Endodermal cell (in vitro differentiated cells): ENCODE data around the gene CHAF1A. TPM values are rescaled to one million over a fixed set of nuclear protein-coding genes. Genes with fewer than 3 reads are reported as not detected.

Source experiments
- DNase-seq: peaks from one replicate; pipeline ENCODE4 v3.0.0-alpha.2; 2017
- H3K27ac ChIP-seq: 2 replicates; pipeline ENCODE4 v1.5.1; 2013; ENCODE audit warnings: mild to moderate bottlenecking, low read depth, low read length, moderate library complexity
- H3K27me3 ChIP-seq: 2 replicates; pipeline ENCODE4 v1.6.1; 2013; ENCODE audit warnings: mild to moderate bottlenecking, low read length, moderate library complexity; ENCODE audit not compliant: insufficient read depth, control insufficient read depth, poor library complexity, severe bottlenecking
- H3K36me3 ChIP-seq: 2 replicates; pipeline ENCODE4 v1.7.0; 2013; ENCODE audit warnings: mild to moderate bottlenecking, low read length, moderate library complexity; ENCODE audit not compliant: control insufficient read depth, insufficient read depth
- H3K4me1 ChIP-seq: one replicate; pipeline ENCODE4 v1.7.0; 2013; ENCODE audit warnings: low read length; ENCODE audit not compliant: control insufficient read depth, insufficient read depth
- H3K4me3 ChIP-seq: 2 replicates; pipeline ENCODE4 v1.5.1; 2013; ENCODE audit warnings: mild to moderate bottlenecking, low read length, moderate library complexity
- H3K9ac ChIP-seq: 2 replicates; pipeline ENCODE4 v1.6.1; 2013; ENCODE audit warnings: mild to moderate bottlenecking, low read length, moderate library complexity; ENCODE audit not compliant: poor library complexity, severe bottlenecking; ENCODE audit errors: extremely low read depth
- H3K9me3 ChIP-seq: 2 replicates; pipeline ENCODE4 v1.6.1; 2013; ENCODE audit warnings: mild to moderate bottlenecking, low read length, moderate library complexity; ENCODE audit not compliant: control insufficient read depth
- H3K27ac Mint-ChIP-seq: 2 replicates; pipeline ENCODE4 v1.8.0; 2020; ENCODE audit warnings: mixed read lengths
- H3K27me3 Mint-ChIP-seq: 2 replicates; pipeline ENCODE4 v1.8.0; 2021; ENCODE audit warnings: mild to moderate bottlenecking, mixed read lengths; ENCODE audit not compliant: insufficient read depth
- H3K36me3 Mint-ChIP-seq: 2 replicates; pipeline ENCODE4 v1.8.0; 2020; ENCODE audit warnings: low read depth, mixed read lengths
- H3K4me1 Mint-ChIP-seq: 2 replicates; pipeline ENCODE4 v1.8.0; 2020; ENCODE audit warnings: mixed read lengths
- H3K4me3 Mint-ChIP-seq: 2 replicates; pipeline ENCODE4 v1.8.0; 2020; ENCODE audit warnings: mild to moderate bottlenecking, moderate library complexity, mixed read lengths
- H3K9me3 Mint-ChIP-seq: 2 replicates; pipeline ENCODE4 v1.8.0; 2020; ENCODE audit warnings: mild to moderate bottlenecking, mixed read lengths
- CTCF ChIP-seq: fragments of 200-600 bp; sonication (generic); conservative IDR thresholded peaks from 2 replicates; pipeline ENCODE4 v1.5.0; 2021; ENCODE audit warnings: antibody characterized with exemption, mild to moderate bottlenecking
- WGBS, 2 experiments: methylation state at CpG; one replicate each; pipeline versions ENCODE4 v1.1.5 to v1.1.7; 2013; ENCODE audit warnings: missing lambda C conversion rate in 2 of 2, mixed read lengths in 1 of 2; ENCODE audit not compliant: insufficient coverage in 1 of 2, insufficient read length in 1 of 2; 5-methylcytosine and 5-hydroxymethylcytosine counted together
- total RNA-seq, 2 donors: library from RNA; stranded (reverse); fragmentation: NEBNext Ultra II Directional in 1 of 2; extraction: Animal tissue kit (Norgen Biotek cat#: 25700) in 1 of 2; gene quantifications; 2 replicates in 1 of 2; 3 replicates in 1 of 2; pipeline ENCODE4 v1.2.1, GENCODE V29; 2021

The CHAF1A gene
- total RNA-seq, 2 donors from 2014 or later = 70.7 to 76.9 TPM

GRCh38 chr19:4369888-4370260, 32.6 kb upstream of the CHAF1A start:
- H3K27me3 ChIP-seq = no peaks in the 10 kb centered on the region
- no peak overlapping the region for H3K4me3 ChIP-seq
- peaks cover 8% of the 10 kb centered on the region for H3K36me3 Mint-ChIP-seq
- H3K27me3 Mint-ChIP-seq = no peaks in the 10 kb centered on the region
- no peak overlapping the region for H3K4me3 Mint-ChIP-seq
- H3K4me1 Mint-ChIP-seq = peaks cover 14% of the 10 kb centered on the region
- H3K9ac ChIP-seq = no peak overlapping the region
- peak overlapping the region; percentile 80 for H3K27ac Mint-ChIP-seq
- H3K9me3 Mint-ChIP-seq = no peaks in the 10 kb centered on the region
- no peaks in the 10 kb centered on the region for H3K9me3 ChIP-seq
- no peaks in the 10 kb centered on the region for H3K4me1 ChIP-seq
- peak; percentile 68 for TF ChIP-seq CTCF
- peak; percentile 87 for DNase-seq
- peaks cover 16% of the 10 kb centered on the region for H3K36me3 ChIP-seq
- H3K27ac ChIP-seq = peak overlapping the region; percentile 32
- 83 to 84% methylated on average over 16 to 21 of the region's 21 CpGs for WGBS, 2 experiments

GRCh38 chr19:4370418-4371041, 31.9 kb upstream of the CHAF1A start:
- H3K36me3 ChIP-seq = peaks cover 9% of the 10 kb centered on the region
- H3K4me3 ChIP-seq = no peak overlapping the region
- H3K4me1 ChIP-seq = peaks cover 2% of the 10 kb centered on the region
- no peak overlapping the region for H3K9ac ChIP-seq
- WGBS, 2 experiments = 93% methylated on average over 8 to 15 of the region's 15 CpGs
- no peaks in the 10 kb centered on the region for H3K9me3 ChIP-seq
- H3K36me3 Mint-ChIP-seq = peaks cover 6% of the 10 kb centered on the region
- no peaks in the 10 kb centered on the region for H3K27me3 ChIP-seq
- no peak overlapping the region for H3K27ac Mint-ChIP-seq
- H3K4me1 Mint-ChIP-seq = peaks cover 17% of the 10 kb centered on the region
- peak overlapping the region; percentile 44 for H3K27ac ChIP-seq
- TF ChIP-seq CTCF = no peak
- H3K9me3 Mint-ChIP-seq = no peaks in the 10 kb centered on the region
- no peak overlapping the region for H3K4me3 Mint-ChIP-seq
- H3K27me3 Mint-ChIP-seq = no peaks in the 10 kb centered on the region
- peak; percentile 51 for DNase-seq

GRCh38 chr19:4371247-4372164, 30.9 kb upstream of the CHAF1A start:
- H3K27me3 Mint-ChIP-seq = no peaks in the 10 kb centered on the region
- H3K27me3 ChIP-seq = no peaks in the 10 kb centered on the region
- peaks cover 26% of the 10 kb centered on the region for H3K4me1 Mint-ChIP-seq
- H3K36me3 Mint-ChIP-seq = peaks cover 6% of the 10 kb centered on the region
- DNase-seq = peak; percentile 30
- no peak overlapping the region for H3K9ac ChIP-seq
- no peak overlapping the region for H3K4me3 ChIP-seq
- peaks cover 2% of the 10 kb centered on the region for H3K36me3 ChIP-seq
- no peaks in the 10 kb centered on the region for H3K9me3 Mint-ChIP-seq
- peaks cover 3% of the 10 kb centered on the region for H3K4me1 ChIP-seq
- no peaks in the 10 kb centered on the region for H3K9me3 ChIP-seq
- no peak overlapping the region for H3K27ac Mint-ChIP-seq
- WGBS, 2 experiments = 92 to 93% methylated on average over 28 to 31 of the region's 31 CpGs
- no peak overlapping the region for H3K27ac ChIP-seq
- TF ChIP-seq CTCF = no peak
- H3K4me3 Mint-ChIP-seq = no peak overlapping the region
